HCT116 (cell line): ENCODE data around the gene TMEM101.

Experiments used
- CTCF ChIP-seq, 3 experiments: fragments of 200-600 bp in 1 of 3; sonication (generic) in 1 of 3; IDR thresholded peaks in 2 of 3; conservative IDR thresholded peaks in 1 of 3; 2 replicates each; pipeline ENCODE4 v1.5.1; 2012 to 2017; ENCODE audit warnings: low read depth in 2 of 3, low read length in 2 of 3, antibody characterized with exemption in 1 of 3, borderline replicate concordance in 1 of 3, control low read depth in 1 of 3, mild to moderate bottlenecking in 1 of 3, mixed read lengths in 1 of 3, mixed run types in 1 of 3, moderate library complexity in 1 of 3; ENCODE audit not compliant: insufficient read depth in 1 of 3
- JUND ChIP-seq: IDR thresholded peaks from 2 replicates; pipeline ENCODE4 v1.6.1; 2012
- POLR2A ChIP-seq: IDR thresholded peaks from 2 replicates; pipeline ENCODE4 v1.7.0; 2011; ENCODE audit warnings: borderline replicate concordance; ENCODE audit not compliant: insufficient read depth, insufficient read length; ENCODE audit errors: extremely low read depth
- POLR2AphosphoS5 ChIP-seq: IDR thresholded peaks from 2 replicates; pipeline ENCODE4 v1.6.1; 2011; ENCODE audit warnings: mild to moderate bottlenecking, low read depth, low read length, moderate library complexity
- SIN3A ChIP-seq: IDR thresholded peaks from 2 replicates; pipeline ENCODE4 v1.6.1; 2012; ENCODE audit warnings: low read depth
- YY1 ChIP-seq: IDR thresholded peaks from 2 replicates; pipeline ENCODE4 v1.6.1; 2011; ENCODE audit warnings: low read length, low read depth, moderate library complexity, mild to moderate bottlenecking; ENCODE audit not compliant: insufficient replicate concordance; ENCODE audit errors: extremely low read depth
- TF ChIP-seq, protein P1 (sequence below): IDR thresholded peaks from 2 replicates; pipeline ENCODE4 v1.6.1; 2012

GRCh38 chr17:43988301-43988700 is 26.5 kb downstream of the TMEM101 start:
- TF ChIP-seq YY1 (no peak), POLR2A (no peak), CTCF (IDR thresholded peaks at IDR 0.05 in 2 of 3, conservative IDR thresholded peaks at IDR 0.05 in 1 of 3; ENCODE audit: borderline replicate concordance in 1 of 3, insufficient read depth in 1 of 3, low read depth in 2 of 3, low read length in 2 of 3) (no peak), SIN3A (no peak), POLR2AphosphoS5 (no peak), JUND (no peak)
- TF ChIP-seq, protein P1, sequence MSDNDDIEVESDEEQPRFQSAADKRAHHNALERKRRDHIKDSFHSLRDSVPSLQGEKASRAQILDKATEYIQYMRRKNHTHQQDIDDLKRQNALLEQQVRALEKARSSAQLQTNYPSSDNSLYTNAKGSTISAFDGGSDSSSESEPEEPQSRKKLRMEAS = no peak
